GM23338 (cell line): ENCODE measurements around the gene HOXC5.

Source experiments
- STAT1 ChIP-seq: IDR thresholded peaks from one replicate; pipeline ENCODE4 v1.6.1; 2016; ENCODE audit warnings: antibody characterized with exemption; ENCODE audit not compliant: unreplicated experiment
- TF ChIP-seq, protein P1 (sequence below), 2 experiments: fragments of 200-600 bp in 1 of 2; sonication (generic) in 1 of 2; conservative IDR thresholded peaks; 2 replicates each; pipeline versions ENCODE4 v1.5.1 to v1.6.1; 2016 to 2017; ENCODE audit warnings: antibody characterized with exemption in 2 of 2, low read depth in 2 of 2, mild to moderate bottlenecking in 2 of 2, moderate library complexity in 1 of 2

DNA sequence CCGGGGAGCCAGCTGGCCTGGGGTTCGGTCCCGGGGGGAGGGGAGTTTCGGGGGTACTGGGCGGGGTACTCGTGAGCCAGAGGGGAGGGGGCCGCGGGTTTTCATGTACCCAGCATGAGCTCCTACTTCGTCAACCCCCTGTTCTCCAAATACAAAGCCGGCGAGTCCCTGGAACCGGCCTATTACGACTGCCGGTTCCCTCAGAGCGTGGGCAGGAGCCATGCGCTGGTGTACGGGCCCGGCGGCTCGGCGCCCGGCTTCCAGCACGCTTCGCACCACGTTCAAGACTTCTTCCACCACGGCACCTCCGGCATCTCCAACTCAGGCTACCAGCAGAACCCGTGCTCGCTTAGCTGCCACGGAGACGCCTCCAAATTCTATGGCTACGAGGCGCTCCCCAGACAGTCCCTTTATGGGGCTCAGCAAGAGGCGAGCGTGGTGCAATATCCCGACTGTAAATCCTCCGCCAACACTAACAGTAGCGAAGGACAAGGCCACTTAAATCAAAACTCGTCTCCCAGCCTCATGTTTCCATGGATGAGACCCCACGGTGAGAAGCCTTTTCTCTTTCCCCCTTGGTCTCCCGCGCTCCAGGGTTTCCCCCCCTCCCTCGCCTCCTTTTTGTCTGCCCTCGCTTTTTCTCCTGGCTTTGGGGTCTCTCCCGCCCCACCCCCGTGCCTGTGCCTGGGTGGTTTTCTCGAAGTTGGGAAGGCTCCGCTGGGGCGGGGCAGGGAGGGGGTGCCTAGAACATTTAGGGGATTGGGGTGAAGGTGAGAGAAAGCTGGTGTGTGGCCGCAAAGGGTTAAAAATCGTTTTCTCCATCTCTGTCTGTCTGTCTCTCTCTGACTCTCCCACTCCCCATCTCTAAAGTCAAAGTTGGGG, 23.4 kb upstream of the HOXC5 start:
- TF ChIP-seq, protein P1, sequence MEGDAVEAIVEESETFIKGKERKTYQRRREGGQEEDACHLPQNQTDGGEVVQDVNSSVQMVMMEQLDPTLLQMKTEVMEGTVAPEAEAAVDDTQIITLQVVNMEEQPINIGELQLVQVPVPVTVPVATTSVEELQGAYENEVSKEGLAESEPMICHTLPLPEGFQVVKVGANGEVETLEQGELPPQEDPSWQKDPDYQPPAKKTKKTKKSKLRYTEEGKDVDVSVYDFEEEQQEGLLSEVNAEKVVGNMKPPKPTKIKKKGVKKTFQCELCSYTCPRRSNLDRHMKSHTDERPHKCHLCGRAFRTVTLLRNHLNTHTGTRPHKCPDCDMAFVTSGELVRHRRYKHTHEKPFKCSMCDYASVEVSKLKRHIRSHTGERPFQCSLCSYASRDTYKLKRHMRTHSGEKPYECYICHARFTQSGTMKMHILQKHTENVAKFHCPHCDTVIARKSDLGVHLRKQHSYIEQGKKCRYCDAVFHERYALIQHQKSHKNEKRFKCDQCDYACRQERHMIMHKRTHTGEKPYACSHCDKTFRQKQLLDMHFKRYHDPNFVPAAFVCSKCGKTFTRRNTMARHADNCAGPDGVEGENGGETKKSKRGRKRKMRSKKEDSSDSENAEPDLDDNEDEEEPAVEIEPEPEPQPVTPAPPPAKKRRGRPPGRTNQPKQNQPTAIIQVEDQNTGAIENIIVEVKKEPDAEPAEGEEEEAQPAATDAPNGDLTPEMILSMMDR (conservative IDR thresholded peaks at IDR 0.05; ENCODE audit: low read depth in 2 of 2), result no peak
- TF ChIP-seq STAT1, result no peak
